ENCODE data around the gene CEP290.

CEP290 gene

GRCh38 chr12:88063375-88063774 lies 78.5 kb downstream of the CEP290 start:
- no peak for DNase-seq (ENCODE audit: extremely low spot score)
- TF ChIP-seq BHLHE40 (IDR thresholded peaks at IDR 0.05; ENCODE audit: borderline replicate concordance) (no peak), FOXM1 (IDR thresholded peaks at IDR 0.05; ENCODE audit: borderline replicate concordance) (no peak), LEF1 (IDR thresholded peaks at IDR 0.05; ENCODE audit: borderline replicate concordance) (no peak), ELF4 (IDR thresholded peaks at IDR 0.05) (no peak), PKNOX1 (IDR thresholded peaks at IDR 0.05) (no peak), ARNT (IDR thresholded peaks at IDR 0.05) (no peak)
- POLR2A ChIA-PET, result no interaction called here
- CTCF ChIA-PET, result no interaction called here

GRCh38 chr12:88062474-88062873 lies 79.4 kb downstream of the CEP290 start:
- CTCF ChIA-PET, result no interaction called here
- no peak for TF ChIP-seq HDGF (IDR thresholded peaks at IDR 0.05; ENCODE audit: borderline replicate concordance)
- no peak for TF ChIP-seq FOXA1 (IDR thresholded peaks at IDR 0.05)
- no peak for TF ChIP-seq ARNT (IDR thresholded peaks at IDR 0.05)
- TF ChIP-seq LEF1 (IDR thresholded peaks at IDR 0.05; ENCODE audit: borderline replicate concordance), result no peak
- no peak for TF ChIP-seq PKNOX1 (IDR thresholded peaks at IDR 0.05)
- TF ChIP-seq TARDBP (IDR thresholded peaks at IDR 0.05), result no peak
- TF ChIP-seq L3MBTL2 (conservative IDR thresholded peaks at IDR 0.05), result no peak
- no peak for TF ChIP-seq CTBP1 (IDR thresholded peaks at IDR 0.05; ENCODE audit: borderline replicate concordance)
- no peak for TF ChIP-seq ZNF384 (IDR thresholded peaks at IDR 0.05)
- TF ChIP-seq FOXM1 (IDR thresholded peaks at IDR 0.05; ENCODE audit: borderline replicate concordance), result no peak
- no peak for TF ChIP-seq FOXK2 (IDR thresholded peaks at IDR 0.05)
- POLR2A ChIA-PET, result no interaction called here
- no peak for DNase-seq (ENCODE audit: extremely low spot score)

- CTCF ChIA-PET, result no interaction called here
- TF ChIP-seq L3MBTL2 (conservative IDR thresholded peaks at IDR 0.05) (no peak), BHLHE40 (IDR thresholded peaks at IDR 0.05; ENCODE audit: borderline replicate concordance) (no peak), FOXM1 (IDR thresholded peaks at IDR 0.05; ENCODE audit: borderline replicate concordance) (no peak), ELF4 (IDR thresholded peaks at IDR 0.05) (no peak), SP1 (IDR thresholded peaks at IDR 0.05) (no peak)
- DNase-seq (ENCODE audit: extremely low spot score), result no peak
- POLR2A ChIA-PET, result no interaction called here
These were observed 83.2 kb downstream of the CEP290 start for GRCh38 chr12:88058719-88059077.

- DNase-seq (ENCODE audit: extremely low spot score), result no peak
- TF ChIP-seq NFRKB (IDR thresholded peaks at IDR 0.05) (no peak), ELF4 (IDR thresholded peaks at IDR 0.05) (no peak), SP1 (IDR thresholded peaks at IDR 0.05) (no peak), TARDBP (IDR thresholded peaks at IDR 0.05) (no peak), BHLHE40 (IDR thresholded peaks at IDR 0.05; ENCODE audit: borderline replicate concordance) (no peak), ZNF384 (IDR thresholded peaks at IDR 0.05) (no peak), SUZ12 (IDR thresholded peaks at IDR 0.05) (no peak), LEF1 (IDR thresholded peaks at IDR 0.05; ENCODE audit: borderline replicate concordance) (no peak), FOXM1 (IDR thresholded peaks at IDR 0.05; ENCODE audit: borderline replicate concordance) (no peak), FOXK2 (IDR thresholded peaks at IDR 0.05) (no peak), PKNOX1 (IDR thresholded peaks at IDR 0.05) (no peak)
- ChIA-PET CTCF (no interaction called here), POLR2A (no interaction called here)
These were observed 83.7 kb downstream of the CEP290 start for GRCh38 chr12:88057994-88058718.

GRCh38 chr12:88056571-88056970 lies 85.3 kb downstream of the CEP290 start:
- POLR2A ChIA-PET, result no interaction called here
- CTCF ChIA-PET, result interaction anchor here (0.7 kb wide), 1 partner anchor 14 kb away, joined by 3 read pairs; no protein-coding TSS in a partner anchor
- TF ChIP-seq PKNOX1 (IDR thresholded peaks at IDR 0.05) (no peak), NFRKB (IDR thresholded peaks at IDR 0.05) (no peak), FOXK2 (IDR thresholded peaks at IDR 0.05) (no peak), BHLHE40 (IDR thresholded peaks at IDR 0.05; ENCODE audit: borderline replicate concordance) (no peak), TARDBP (IDR thresholded peaks at IDR 0.05) (no peak), L3MBTL2 (conservative IDR thresholded peaks at IDR 0.05) (no peak)
- DNase-seq (ENCODE audit: extremely low spot score), result no peak

- DNase-seq (ENCODE audit: extremely low spot score), result peak; percentile 22
- ChIA-PET POLR2A (no interaction called here), CTCF (no interaction called here)
- TF ChIP-seq TARDBP (IDR thresholded peaks at IDR 0.05), result no peak
- TF ChIP-seq NFRKB (IDR thresholded peaks at IDR 0.05), result no peak
- no peak for TF ChIP-seq BHLHE40 (IDR thresholded peaks at IDR 0.05; ENCODE audit: borderline replicate concordance)
- no peak for TF ChIP-seq FOXK2 (IDR thresholded peaks at IDR 0.05)
- no peak for TF ChIP-seq ARNT (IDR thresholded peaks at IDR 0.05)
- no peak for TF ChIP-seq FOXA1 (IDR thresholded peaks at IDR 0.05)
- no peak for TF ChIP-seq HDGF (IDR thresholded peaks at IDR 0.05; ENCODE audit: borderline replicate concordance)
- no peak for TF ChIP-seq SUZ12 (IDR thresholded peaks at IDR 0.05)
- TF ChIP-seq SP1 (IDR thresholded peaks at IDR 0.05), result no peak
These were observed 89.2 kb downstream of the CEP290 start for GRCh38 chr12:88052686-88053085.
